ENCODE results near the gene PARP3. TPM values are rescaled to one million over a fixed set of nuclear protein-coding genes. Genes with fewer than 3 reads are reported as not detected.

Gene PARP3
- total RNA-seq, 4 donors from 2014 or later, result 100 to 157 (median 137) TPM

DNA sequence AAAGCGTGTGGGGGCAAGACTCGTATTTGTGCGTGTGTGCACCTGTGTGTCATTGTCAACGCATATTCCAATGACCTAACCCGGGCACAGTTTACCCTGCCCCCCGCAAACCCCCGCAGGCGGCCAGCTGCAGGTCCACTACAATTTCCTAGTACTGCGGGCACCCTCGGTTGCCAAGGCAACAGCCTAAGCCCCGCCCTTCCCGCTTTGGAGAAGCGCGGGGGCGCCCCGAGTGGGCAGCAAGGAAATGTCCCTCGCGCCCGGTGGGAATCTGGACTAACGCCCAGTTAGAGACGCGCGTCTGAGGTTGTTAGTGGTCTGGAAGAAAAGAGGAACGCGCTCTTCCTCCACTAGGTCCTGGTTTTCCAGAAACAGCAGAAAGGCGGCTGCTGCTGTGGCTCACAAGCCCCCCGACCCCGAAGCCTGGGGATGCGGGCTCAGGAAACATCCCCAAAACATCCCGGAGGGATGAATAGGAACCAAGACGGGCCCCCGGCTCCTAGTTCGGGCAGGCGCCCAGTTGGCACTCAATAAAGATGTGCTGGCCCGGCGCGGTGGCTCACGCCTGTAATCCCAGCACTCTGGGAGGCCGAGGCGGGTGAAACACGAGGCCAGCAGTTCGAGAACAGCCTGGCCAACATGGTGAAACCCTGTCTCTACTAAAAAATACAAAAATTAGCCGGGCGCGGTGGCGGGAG lies 33.8 kb downstream of the PARP3 start:
- Histone ChIP-seq H3K4me3 (peak overlapping the region; percentile 51 to 85 (median 77)), H3K9me3 (no peaks in the 10 kb centered on the region), H3K27me3 (no peaks in the 10 kb centered on the region), H3K4me1 (peaks cover 4 to 35% (median 10%) of the 10 kb centered on the region in 4 donors), H3K36me3 (no peaks in the 10 kb centered on the region), H3K27ac (peak overlapping the region in 3 of 4 donors; percentile 89 to 92 (median 90))
- TF ChIP-seq, protein P1, sequence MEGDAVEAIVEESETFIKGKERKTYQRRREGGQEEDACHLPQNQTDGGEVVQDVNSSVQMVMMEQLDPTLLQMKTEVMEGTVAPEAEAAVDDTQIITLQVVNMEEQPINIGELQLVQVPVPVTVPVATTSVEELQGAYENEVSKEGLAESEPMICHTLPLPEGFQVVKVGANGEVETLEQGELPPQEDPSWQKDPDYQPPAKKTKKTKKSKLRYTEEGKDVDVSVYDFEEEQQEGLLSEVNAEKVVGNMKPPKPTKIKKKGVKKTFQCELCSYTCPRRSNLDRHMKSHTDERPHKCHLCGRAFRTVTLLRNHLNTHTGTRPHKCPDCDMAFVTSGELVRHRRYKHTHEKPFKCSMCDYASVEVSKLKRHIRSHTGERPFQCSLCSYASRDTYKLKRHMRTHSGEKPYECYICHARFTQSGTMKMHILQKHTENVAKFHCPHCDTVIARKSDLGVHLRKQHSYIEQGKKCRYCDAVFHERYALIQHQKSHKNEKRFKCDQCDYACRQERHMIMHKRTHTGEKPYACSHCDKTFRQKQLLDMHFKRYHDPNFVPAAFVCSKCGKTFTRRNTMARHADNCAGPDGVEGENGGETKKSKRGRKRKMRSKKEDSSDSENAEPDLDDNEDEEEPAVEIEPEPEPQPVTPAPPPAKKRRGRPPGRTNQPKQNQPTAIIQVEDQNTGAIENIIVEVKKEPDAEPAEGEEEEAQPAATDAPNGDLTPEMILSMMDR (IDR thresholded peaks at IDR 0.05), result peak in 1 of 6 experiments; percentile 9
- TF ChIP-seq POLR2A (IDR thresholded peaks at IDR 0.05), result no peak
- peak in 2 of 3 donors; percentile 77 to 82 for DNase-seq

DNA sequence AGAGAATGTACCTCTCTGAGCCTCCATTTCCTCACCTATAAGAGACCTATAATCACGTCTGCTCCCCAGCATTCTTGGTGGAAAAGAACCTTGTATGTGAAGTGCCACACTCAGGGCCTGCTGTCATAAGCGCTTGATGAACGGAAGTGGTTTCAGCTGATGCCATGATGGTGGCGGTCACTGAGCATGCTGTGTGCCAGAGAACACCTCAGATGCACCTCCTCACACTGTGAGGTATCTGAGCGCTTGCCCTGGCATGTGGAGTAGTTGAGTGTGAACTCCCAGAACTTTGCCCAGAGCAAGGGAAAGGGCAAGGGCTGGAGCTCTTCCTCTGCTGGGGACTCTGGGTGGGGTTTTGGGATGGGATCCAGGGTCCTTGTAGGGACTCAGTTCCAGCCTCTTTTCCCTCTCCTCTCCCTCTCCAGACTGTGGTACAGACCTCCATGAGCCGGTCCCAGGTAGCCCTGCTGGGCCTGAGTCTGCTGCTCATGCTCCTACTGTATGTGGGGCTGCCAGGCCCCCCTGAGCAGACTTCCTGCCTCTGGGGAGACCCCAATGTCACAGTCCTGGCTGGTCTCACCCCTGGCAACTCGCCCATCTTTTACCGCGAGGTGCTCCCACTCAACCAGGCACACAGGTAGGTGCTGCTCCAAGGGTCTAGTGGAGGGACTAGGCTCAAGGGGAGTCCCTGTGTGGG lies 35.4 kb downstream of the PARP3 start:
- Histone ChIP-seq H3K27ac (peak overlapping the region in 1 of 4 donors; percentile 10), H3K4me3 (no peak overlapping the region), H3K36me3 (no peaks in the 10 kb centered on the region), H3K27me3 (no peaks in the 10 kb centered on the region), H3K9me3 (no peaks in the 10 kb centered on the region), H3K4me1 (peaks cover 4 to 45% (median 19%) of the 10 kb centered on the region in 4 donors)
- DNase-seq, result no peak
- TF ChIP-seq, protein P1 (IDR thresholded peaks at IDR 0.05), result no peak
- no peak for TF ChIP-seq POLR2A (IDR thresholded peaks at IDR 0.05)

DNA sequence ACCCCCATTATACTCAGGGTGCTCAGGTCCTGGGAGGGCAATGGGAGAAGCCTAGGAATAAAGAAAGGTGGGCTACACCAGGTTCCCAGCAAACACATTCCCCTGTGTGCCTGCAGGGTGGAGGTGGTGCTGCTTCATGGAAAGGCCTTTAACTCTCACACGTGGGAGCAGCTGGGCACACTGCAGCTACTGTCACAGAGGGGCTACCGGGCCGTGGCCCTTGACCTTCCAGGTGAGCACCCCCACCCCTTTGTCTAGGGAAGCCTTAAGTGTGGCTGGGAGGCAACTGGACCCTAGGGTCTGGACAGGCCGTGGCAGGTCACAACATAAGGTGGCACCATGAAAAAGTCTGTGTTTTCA lies 36.0 kb downstream of the PARP3 start:
- Histone ChIP-seq H3K27ac (no peak overlapping the region), H3K4me1 (peaks cover 4 to 49% (median 20%) of the 10 kb centered on the region in 4 donors), H3K27me3 (no peaks in the 10 kb centered on the region), H3K36me3 (no peaks in the 10 kb centered on the region), H3K4me3 (no peak overlapping the region), H3K9me3 (no peaks in the 10 kb centered on the region)
- no peak for TF ChIP-seq POLR2A (IDR thresholded peaks at IDR 0.05)
- TF ChIP-seq, protein P1 (IDR thresholded peaks at IDR 0.05), result no peak
- no peak for DNase-seq

DNA sequence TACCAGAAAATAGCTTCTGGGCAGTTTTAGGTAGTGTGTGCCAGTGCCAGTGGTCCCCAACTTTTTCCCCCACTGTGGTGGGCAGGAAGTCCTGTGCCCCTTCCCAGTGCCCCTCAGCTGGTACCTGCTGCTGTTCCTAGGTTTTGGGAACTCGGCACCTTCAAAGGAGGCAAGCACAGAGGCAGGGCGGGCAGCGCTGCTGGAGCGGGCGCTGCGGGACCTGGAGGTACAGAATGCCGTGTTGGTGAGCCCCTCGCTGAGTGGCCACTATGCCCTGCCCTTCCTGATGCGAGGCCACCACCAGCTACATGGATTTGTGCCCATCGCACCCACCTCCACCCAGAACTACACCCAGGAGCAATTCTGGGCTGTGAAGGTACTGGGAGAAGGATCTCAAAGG lies 38.1 kb downstream of the PARP3 start:
- no peak for DNase-seq
- no peak for TF ChIP-seq POLR2A (IDR thresholded peaks at IDR 0.05)
- TF ChIP-seq, protein P1 (IDR thresholded peaks at IDR 0.05), result no peak
- Histone ChIP-seq H3K9me3 (no peaks in the 10 kb centered on the region), H3K4me3 (no peak overlapping the region), H3K27me3 (no peaks in the 10 kb centered on the region), H3K4me1 (peaks cover 0 to 51% (median 15%) of the 10 kb centered on the region in 4 donors), H3K36me3 (no peaks in the 10 kb centered on the region), H3K27ac (peak overlapping the region in 1 of 4 donors; percentile 98)

DNA sequence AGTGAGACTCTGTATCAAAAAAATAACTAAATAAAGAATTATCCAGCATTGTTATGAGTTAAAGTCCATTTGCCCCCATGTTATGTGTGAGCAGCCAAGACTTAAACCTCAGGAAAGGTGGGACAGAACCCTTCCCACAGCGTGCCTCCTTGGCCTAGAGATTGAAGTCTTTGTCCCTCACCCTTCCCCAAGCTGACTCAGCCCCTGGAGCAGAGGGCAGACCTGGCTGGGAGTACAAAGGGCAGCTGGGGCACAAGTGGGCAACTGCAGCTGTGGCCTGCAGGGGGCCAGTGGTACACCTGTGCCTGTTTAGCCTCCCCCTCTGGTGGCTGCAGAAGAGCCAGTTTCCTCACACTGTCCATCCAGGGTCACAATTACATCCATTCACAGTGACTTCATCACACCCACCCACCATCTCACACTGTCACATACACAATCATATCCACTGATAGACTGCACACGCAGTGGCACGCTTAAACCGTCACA lies 40.2 kb downstream of the PARP3 start:
- Histone ChIP-seq H3K4me3 (peak overlapping the region; percentile 60 to 68 (median 66)), H3K9me3 (no peaks in the 10 kb centered on the region), H3K36me3 (peaks cover 0 to under 1% (median 0%) of the 10 kb centered on the region in 3 donors), H3K4me1 (peaks cover 0 to 45% (median 12%) of the 10 kb centered on the region in 4 donors), H3K27ac (peak overlapping the region; percentile 91 to 98 (median 94)), H3K27me3 (no peaks in the 10 kb centered on the region)
- peak; percentile 51 to 90 (median 89) for DNase-seq
- TF ChIP-seq, protein P1 (IDR thresholded peaks at IDR 0.05), result peak; percentile 41 to 96 (median 76)
- TF ChIP-seq POLR2A (IDR thresholded peaks at IDR 0.05), result peak; percentile 41 to 53
